ENCODE measurements around the gene POLR2J. TPM values are rescaled to one million over a fixed set of nuclear protein-coding genes. Genes with fewer than 3 reads are reported as not detected.
A peak's percentile ranks its signal among the peaks of the same experiment; 100 is the strongest.
"Not testable (repeated sequence)": the region's sequence is repeated elsewhere in the genome, so short reads cannot be mapped to it uniquely, and the experiment has no call there.

The POLR2J gene
- 10 to 100 TPM; 67.3 to 77.4 (median 72.0) TPM for total RNA-seq

- H3K27me3 Mint-ChIP-seq (ENCODE audit: low read depth); H3K9me3 Mint-ChIP-seq; H3K36me3 Mint-ChIP-seq (ENCODE audit: insufficient read depth); H3K4me1 Mint-ChIP-seq (ENCODE audit: low read depth): not testable (repeated sequence)
- DNase-seq (peak; percentile 98), ATAC-seq (peak; percentile 91 to 97)
- H3K4me3 Mint-ChIP-seq: peak within 1 kb of the TSS; percentile 89
Observed at GRCh38 chr7:102478314-102479208, at the start of gene POLR2J. Gene POLR2J (minus strand): TSS chr7:102478922. CDS start chr7:102478860, 62 bp downstream.

GRCh38 chr7:102527822-102528793 is 49.4 kb upstream of the POLR2J start:
- not testable (repeated sequence) for H3K9me3 Mint-ChIP-seq; H3K4me1 Mint-ChIP-seq (ENCODE audit: low read depth); H3K4me3 Mint-ChIP-seq; H3K36me3 Mint-ChIP-seq (ENCODE audit: insufficient read depth); H3K27me3 Mint-ChIP-seq (ENCODE audit: low read depth); ATAC-seq; DNase-seq

- ATAC-seq; H3K4me1 Mint-ChIP-seq (ENCODE audit: low read depth); H3K36me3 Mint-ChIP-seq (ENCODE audit: insufficient read depth); DNase-seq; H3K4me3 Mint-ChIP-seq; H3K9me3 Mint-ChIP-seq; H3K27me3 Mint-ChIP-seq (ENCODE audit: low read depth): not testable (repeated sequence)
Observed at GRCh38 chr7:102527182-102527581, 48.5 kb upstream of the POLR2J start.

GRCh38 chr7:102524803-102525202 is 46.1 kb upstream of the POLR2J start:
- H3K36me3 Mint-ChIP-seq (ENCODE audit: insufficient read depth); H3K4me1 Mint-ChIP-seq (ENCODE audit: low read depth); DNase-seq; ATAC-seq; H3K9me3 Mint-ChIP-seq; H3K27me3 Mint-ChIP-seq (ENCODE audit: low read depth); H3K4me3 Mint-ChIP-seq: not testable (repeated sequence)

- not testable (repeated sequence) for DNase-seq; H3K27me3 Mint-ChIP-seq (ENCODE audit: low read depth); ATAC-seq; H3K9me3 Mint-ChIP-seq; H3K36me3 Mint-ChIP-seq (ENCODE audit: insufficient read depth); H3K4me1 Mint-ChIP-seq (ENCODE audit: low read depth); H3K4me3 Mint-ChIP-seq
Observed at GRCh38 chr7:102520797-102521196, 42.1 kb upstream of the POLR2J start.

- H3K27me3 Mint-ChIP-seq (ENCODE audit: low read depth); H3K36me3 Mint-ChIP-seq (ENCODE audit: insufficient read depth); DNase-seq; H3K4me1 Mint-ChIP-seq (ENCODE audit: low read depth); H3K9me3 Mint-ChIP-seq; H3K4me3 Mint-ChIP-seq: not testable (repeated sequence)
- ATAC-seq: peak; percentile 98 to 99
Observed at GRCh38 chr7:102517550-102518147, 38.9 kb upstream of the POLR2J start, which contains the start of gene RASA4B. Gene RASA4B (minus strand): TSS chr7:102517777. CDS start chr7:102517710, 67 bp downstream.

- not testable (repeated sequence) for DNase-seq; H3K27me3 Mint-ChIP-seq (ENCODE audit: low read depth); H3K9me3 Mint-ChIP-seq; H3K36me3 Mint-ChIP-seq (ENCODE audit: insufficient read depth); H3K4me3 Mint-ChIP-seq; H3K4me1 Mint-ChIP-seq (ENCODE audit: low read depth); ATAC-seq
Observed at GRCh38 chr7:102516951-102517350, 38.2 kb upstream of the POLR2J start.

- not testable (repeated sequence) for ATAC-seq; H3K9me3 Mint-ChIP-seq; H3K27me3 Mint-ChIP-seq (ENCODE audit: low read depth); H3K36me3 Mint-ChIP-seq (ENCODE audit: insufficient read depth); H3K4me1 Mint-ChIP-seq (ENCODE audit: low read depth); H3K4me3 Mint-ChIP-seq; DNase-seq
Observed at GRCh38 chr7:102515889-102516288, 37.2 kb upstream of the POLR2J start.

- H3K4me1 Mint-ChIP-seq (ENCODE audit: low read depth); H3K36me3 Mint-ChIP-seq (ENCODE audit: insufficient read depth); H3K27me3 Mint-ChIP-seq (ENCODE audit: low read depth); ATAC-seq; DNase-seq; H3K4me3 Mint-ChIP-seq; H3K9me3 Mint-ChIP-seq: not testable (repeated sequence)
Observed at GRCh38 chr7:102514881-102515721, 36.4 kb upstream of the POLR2J start.

- not testable (repeated sequence) for DNase-seq; H3K27me3 Mint-ChIP-seq (ENCODE audit: low read depth); H3K4me3 Mint-ChIP-seq; H3K9me3 Mint-ChIP-seq; H3K36me3 Mint-ChIP-seq (ENCODE audit: insufficient read depth); H3K4me1 Mint-ChIP-seq (ENCODE audit: low read depth); ATAC-seq
Observed at GRCh38 chr7:102512642-102513221, 34.0 kb upstream of the POLR2J start.

- DNase-seq; H3K36me3 Mint-ChIP-seq (ENCODE audit: insufficient read depth); H3K9me3 Mint-ChIP-seq; H3K27me3 Mint-ChIP-seq (ENCODE audit: low read depth); H3K4me3 Mint-ChIP-seq; H3K4me1 Mint-ChIP-seq (ENCODE audit: low read depth): not testable (repeated sequence)
- ATAC-seq: peak; percentile 82 to 84
Observed at GRCh38 chr7:102511860-102512522, 33.3 kb upstream of the POLR2J start.

- not testable (repeated sequence) for H3K27me3 Mint-ChIP-seq (ENCODE audit: low read depth); ATAC-seq; H3K9me3 Mint-ChIP-seq; DNase-seq; H3K4me3 Mint-ChIP-seq; H3K4me1 Mint-ChIP-seq (ENCODE audit: low read depth); H3K36me3 Mint-ChIP-seq (ENCODE audit: insufficient read depth)
Observed at GRCh38 chr7:102510575-102510974, 31.9 kb upstream of the POLR2J start.
